Measurements from ENCODE around the gene PREB. TPM values are rescaled to one million over a fixed set of nuclear protein-coding genes. Genes with fewer than 3 reads are reported as not detected.

Gene PREB
- total RNA-seq, 1 donor from 2014 or later = 35.5 TPM

DNA sequence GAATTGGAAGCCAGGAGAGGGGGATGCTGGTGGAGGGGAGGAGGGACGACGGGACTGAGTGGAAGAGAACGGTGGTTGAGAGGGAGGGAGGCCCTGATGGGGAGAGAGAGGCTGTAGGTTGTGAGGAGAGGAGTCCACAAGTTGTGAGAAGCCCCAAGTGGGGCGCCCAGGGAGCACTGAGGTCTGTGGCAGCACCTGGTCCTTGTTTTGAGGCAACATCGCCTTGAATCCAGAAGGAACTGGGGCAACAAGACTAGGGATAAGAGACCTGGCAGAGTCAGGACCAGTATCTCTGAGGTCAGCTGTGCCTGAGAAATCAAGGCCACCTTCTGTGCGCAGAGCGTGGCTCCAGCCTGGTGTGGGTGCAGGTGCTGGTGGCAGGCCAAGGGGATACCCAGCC lies 3.7 kb upstream of the PREB start:
- DNase-seq = no peak
- TF ChIP-seq, protein P1, sequence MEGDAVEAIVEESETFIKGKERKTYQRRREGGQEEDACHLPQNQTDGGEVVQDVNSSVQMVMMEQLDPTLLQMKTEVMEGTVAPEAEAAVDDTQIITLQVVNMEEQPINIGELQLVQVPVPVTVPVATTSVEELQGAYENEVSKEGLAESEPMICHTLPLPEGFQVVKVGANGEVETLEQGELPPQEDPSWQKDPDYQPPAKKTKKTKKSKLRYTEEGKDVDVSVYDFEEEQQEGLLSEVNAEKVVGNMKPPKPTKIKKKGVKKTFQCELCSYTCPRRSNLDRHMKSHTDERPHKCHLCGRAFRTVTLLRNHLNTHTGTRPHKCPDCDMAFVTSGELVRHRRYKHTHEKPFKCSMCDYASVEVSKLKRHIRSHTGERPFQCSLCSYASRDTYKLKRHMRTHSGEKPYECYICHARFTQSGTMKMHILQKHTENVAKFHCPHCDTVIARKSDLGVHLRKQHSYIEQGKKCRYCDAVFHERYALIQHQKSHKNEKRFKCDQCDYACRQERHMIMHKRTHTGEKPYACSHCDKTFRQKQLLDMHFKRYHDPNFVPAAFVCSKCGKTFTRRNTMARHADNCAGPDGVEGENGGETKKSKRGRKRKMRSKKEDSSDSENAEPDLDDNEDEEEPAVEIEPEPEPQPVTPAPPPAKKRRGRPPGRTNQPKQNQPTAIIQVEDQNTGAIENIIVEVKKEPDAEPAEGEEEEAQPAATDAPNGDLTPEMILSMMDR (IDR thresholded peaks at IDR 0.05; ENCODE audit: partially characterized antibody, unreplicated experiment) = no peak
- H3K27me3 Mint-ChIP-seq (ENCODE audit: unreplicated experiment) = peaks cover 11% of the 10 kb centered on the region
- H3K36me3 Mint-ChIP-seq (ENCODE audit: unreplicated experiment) = no peaks in the 10 kb centered on the region
- peaks cover 12% of the 10 kb centered on the region for H3K9me3 Mint-ChIP-seq (ENCODE audit: unreplicated experiment)
- H3K4me1 Mint-ChIP-seq (ENCODE audit: low read depth, unreplicated experiment) = peaks cover 5% of the 10 kb centered on the region
- H3K4me3 Mint-ChIP-seq (ENCODE audit: unreplicated experiment) = no peak overlapping the region
- no peak overlapping the region for H3K27ac Mint-ChIP-seq (ENCODE audit: unreplicated experiment)

DNA sequence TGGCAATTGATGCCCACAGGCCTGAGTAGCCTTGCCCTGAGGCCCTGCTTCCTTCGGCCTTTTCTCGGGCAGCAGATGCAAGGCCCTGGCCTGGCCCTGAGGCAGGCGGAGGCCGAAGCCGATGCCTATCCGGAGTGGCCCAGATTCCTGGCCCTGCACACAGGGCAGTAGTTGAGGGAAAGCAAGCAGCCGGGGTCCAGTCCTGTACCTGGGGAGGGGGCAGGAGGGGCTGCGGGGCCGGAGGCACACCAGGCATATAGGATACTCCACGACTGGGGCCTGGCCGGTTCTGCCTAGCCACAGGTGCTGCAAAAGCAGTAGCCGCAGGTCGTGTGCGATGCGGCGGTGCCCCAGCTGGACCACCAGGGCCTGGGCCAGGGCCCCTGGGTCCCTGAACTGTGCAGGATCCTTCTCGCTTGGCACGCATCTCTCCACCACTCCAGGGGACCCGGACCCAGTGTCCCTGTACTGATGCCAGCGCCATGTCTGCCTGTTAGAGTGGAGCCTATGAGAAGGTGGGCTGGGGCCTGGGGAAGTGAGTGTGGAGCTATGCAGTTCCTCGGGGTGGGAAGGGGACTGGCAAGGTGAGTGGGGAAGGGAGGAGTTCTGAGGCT lies 3.0 kb upstream of the PREB start:
- peaks cover 12% of the 10 kb centered on the region for H3K27me3 Mint-ChIP-seq (ENCODE audit: unreplicated experiment)
- peaks cover 8% of the 10 kb centered on the region for H3K4me1 Mint-ChIP-seq (ENCODE audit: low read depth, unreplicated experiment)
- no peak overlapping the region for H3K27ac Mint-ChIP-seq (ENCODE audit: unreplicated experiment)
- H3K9me3 Mint-ChIP-seq (ENCODE audit: unreplicated experiment) = peaks cover 12% of the 10 kb centered on the region
- H3K4me3 Mint-ChIP-seq (ENCODE audit: unreplicated experiment) = no peak overlapping the region
- TF ChIP-seq, protein P1 (IDR thresholded peaks at IDR 0.05; ENCODE audit: partially characterized antibody, unreplicated experiment) = no peak
- no peaks in the 10 kb centered on the region for H3K36me3 Mint-ChIP-seq (ENCODE audit: unreplicated experiment)
- DNase-seq = no peak

DNA sequence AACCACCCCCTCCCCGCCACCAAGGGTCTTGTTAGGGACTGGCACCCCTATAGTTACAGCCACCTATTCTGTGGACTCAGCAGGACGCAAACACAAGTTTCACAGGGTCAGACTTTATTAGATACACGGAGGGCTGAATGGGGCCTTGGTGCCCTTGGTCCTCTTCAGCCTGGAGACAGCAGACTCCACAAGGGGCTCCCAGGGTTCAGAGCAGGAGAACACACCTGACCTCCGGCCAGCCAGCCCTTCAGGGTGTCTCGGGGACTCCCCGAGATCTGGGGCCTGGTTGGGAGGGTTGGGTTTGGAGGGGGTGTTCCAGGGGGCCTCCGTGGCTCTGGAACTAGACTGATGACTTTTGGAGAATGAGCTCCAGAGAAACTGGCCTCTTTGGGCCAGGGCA lies 2.3 kb upstream of the PREB start:
- H3K4me1 Mint-ChIP-seq (ENCODE audit: low read depth, unreplicated experiment) = peaks cover 8% of the 10 kb centered on the region
- DNase-seq = no peak
- H3K9me3 Mint-ChIP-seq (ENCODE audit: unreplicated experiment) = peaks cover 12% of the 10 kb centered on the region
- peaks cover 12% of the 10 kb centered on the region for H3K27me3 Mint-ChIP-seq (ENCODE audit: unreplicated experiment)
- H3K4me3 Mint-ChIP-seq (ENCODE audit: unreplicated experiment) = no peak overlapping the region
- TF ChIP-seq, protein P1 (IDR thresholded peaks at IDR 0.05; ENCODE audit: partially characterized antibody, unreplicated experiment) = no peak
- no peaks in the 10 kb centered on the region for H3K36me3 Mint-ChIP-seq (ENCODE audit: unreplicated experiment)
- H3K27ac Mint-ChIP-seq (ENCODE audit: unreplicated experiment) = no peak overlapping the region

DNA sequence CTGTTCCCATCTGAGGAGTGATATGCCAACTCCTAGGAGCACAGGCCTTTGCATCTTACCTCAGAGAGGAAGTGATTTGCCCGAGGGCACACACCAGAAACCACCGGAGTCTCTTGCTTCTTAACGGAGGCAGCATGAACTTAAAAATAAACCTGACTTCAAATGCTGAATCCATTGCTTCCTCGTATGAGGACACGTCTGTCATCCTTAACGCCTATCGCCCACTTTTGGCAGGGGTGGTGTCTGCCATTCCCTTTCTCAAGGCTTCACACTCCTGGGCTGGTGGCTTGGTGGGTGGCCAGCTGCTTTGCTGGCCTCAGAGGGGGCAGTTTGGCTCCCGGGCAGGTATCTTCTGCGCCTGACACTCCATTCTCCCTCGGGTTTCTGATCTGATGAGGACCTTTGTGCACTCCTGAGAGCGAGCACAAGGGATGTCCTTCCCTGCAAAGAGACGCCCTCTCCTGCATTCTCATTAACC lies 1.1 kb upstream of the PREB start:
- peaks cover 12% of the 10 kb centered on the region for H3K9me3 Mint-ChIP-seq (ENCODE audit: unreplicated experiment)
- H3K27ac Mint-ChIP-seq (ENCODE audit: unreplicated experiment) = peak overlapping the region; percentile 28
- TF ChIP-seq, protein P1 (IDR thresholded peaks at IDR 0.05; ENCODE audit: partially characterized antibody, unreplicated experiment) = no peak
- DNase-seq = no peak
- H3K4me3 Mint-ChIP-seq (ENCODE audit: unreplicated experiment) = peak overlapping the region; percentile 34
- H3K36me3 Mint-ChIP-seq (ENCODE audit: unreplicated experiment) = no peaks in the 10 kb centered on the region
- H3K27me3 Mint-ChIP-seq (ENCODE audit: unreplicated experiment) = peaks cover 12% of the 10 kb centered on the region
- H3K4me1 Mint-ChIP-seq (ENCODE audit: low read depth, unreplicated experiment) = peaks cover 8% of the 10 kb centered on the region

DNA sequence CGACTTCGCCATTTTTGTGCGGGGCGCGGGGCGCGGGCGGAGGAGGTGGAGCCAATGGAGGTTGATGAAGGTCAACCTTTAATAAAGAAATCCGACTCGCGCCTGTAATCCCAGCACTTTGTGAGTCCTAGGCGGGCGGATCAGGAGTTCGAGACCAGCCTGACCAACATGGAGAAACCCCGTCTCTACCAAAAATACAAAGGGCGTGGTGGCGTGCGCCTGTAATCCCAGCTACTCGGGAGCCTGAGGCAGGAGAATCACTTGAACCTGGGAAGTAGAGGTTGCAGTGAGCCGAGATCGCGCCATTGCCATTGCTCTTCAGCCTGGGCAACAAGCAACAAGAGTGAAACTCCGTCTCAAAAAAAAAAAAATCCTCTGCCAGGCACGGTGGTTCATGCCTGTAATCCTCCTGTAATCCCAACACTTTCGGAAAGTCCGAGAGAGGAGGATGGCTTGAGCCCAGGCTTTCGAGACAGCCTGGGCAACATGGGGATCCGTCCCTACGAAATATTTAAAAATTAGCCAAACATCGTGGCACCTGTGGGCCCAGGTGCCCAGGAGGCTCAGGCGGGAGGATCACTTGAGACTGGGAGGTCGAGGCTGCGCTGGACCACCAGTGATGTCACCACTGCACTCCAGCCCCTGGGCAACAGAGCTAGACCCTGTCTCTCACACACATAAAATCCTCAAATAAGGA lies 493 bp upstream of the PREB start:
- Mint-ChIP-seq H3K4me1 (ENCODE audit: low read depth, unreplicated experiment) (peaks cover 8% of the 10 kb centered on the region), H3K27ac (ENCODE audit: unreplicated experiment) (peak overlapping the region; percentile 38), H3K36me3 (ENCODE audit: unreplicated experiment) (no peaks in the 10 kb centered on the region), H3K27me3 (ENCODE audit: unreplicated experiment) (peaks cover 14% of the 10 kb centered on the region), H3K9me3 (ENCODE audit: unreplicated experiment) (peaks cover 11% of the 10 kb centered on the region), H3K4me3 (ENCODE audit: unreplicated experiment) (peak overlapping the region; percentile 90)
- DNase-seq = no peak
- TF ChIP-seq, protein P1 (IDR thresholded peaks at IDR 0.05; ENCODE audit: partially characterized antibody, unreplicated experiment) = no peak
